Urinary bladder (tissue), 4 donors: ENCODE results near the gene CSNK2A3. TPM values are rescaled to one million over a fixed set of nuclear protein-coding genes. Genes with fewer than 3 reads are reported as not detected.
"Not testable (repeated sequence)": the region's sequence is repeated elsewhere in the genome, so short reads cannot be mapped to it uniquely, and the experiment has no call there.

ENCODE experiments used
- DNase-seq: peaks from one replicate; pipeline ENCODE4 v3.0.0-alpha.2; 2015; ENCODE audit errors: extremely low spot score
- H3K27ac ChIP-seq: one replicate; pipeline ENCODE4 v1.5.1; 2013; ENCODE audit warnings: low read depth, mild to moderate bottlenecking, moderate library complexity
- H3K36me3 ChIP-seq: one replicate; pipeline ENCODE4 v1.6.1; 2013; ENCODE audit warnings: mild to moderate bottlenecking, moderate library complexity; ENCODE audit not compliant: insufficient read depth
- H3K4me1 ChIP-seq: one replicate; pipeline ENCODE4 v1.6.1; 2013; ENCODE audit warnings: mild to moderate bottlenecking, moderate library complexity; ENCODE audit not compliant: insufficient read depth
- H3K4me3 ChIP-seq: one replicate; pipeline ENCODE4 v1.5.1; 2013; ENCODE audit warnings: low read depth, low read length
- WGBS: extraction: QIAGEN DNeasy Blood & Tissue Kit; methylation state at CpG from one replicate; pipeline ENCODE4 v1.1.7; 2013; 5-methylcytosine and 5-hydroxymethylcytosine counted together
- polyA plus RNA-seq: library from polyadenylated mRNA; stranded (reverse); fragments of 200-250 nt; gene quantifications from one replicate; pipeline ENCODE4 v1.2.3, GENCODE V29; 2013
- total RNA-seq: library from RNA; depleted of rRNA; stranded (reverse); fragments of >200 nt; gene quantifications from one replicate; pipeline ENCODE4 v1.2.3, GENCODE V29; 2014
- donor health status: healthy with polysubstance abuse.
- donor health status: healthy.

CSNK2A3 gene
- total and polyA plus RNA-seq, 2 donors = 1.6 to 2.4 TPM

- Histone ChIP-seq H3K4me1 (no peaks in the 10 kb centered on the region), H3K4me3 (no peak overlapping the region), H3K36me3 (no peaks in the 10 kb centered on the region), H3K27ac (no peak overlapping the region)
- no peak for DNase-seq
- 80% methylated on average over 6 of the region's 6 CpGs for WGBS
Measured at GRCh38 chr11:11370962-11371303, 17.9 kb upstream of the CSNK2A3 start.

GRCh38 chr11:11370255-11370961, 17.4 kb upstream of the CSNK2A3 start:
- Histone ChIP-seq H3K36me3 (no peaks in the 10 kb centered on the region), H3K4me3 (no peak overlapping the region), H3K27ac (no peak overlapping the region), H3K4me1 (no peaks in the 10 kb centered on the region)
- DNase-seq = no peak
- WGBS = 74% methylated on average over 8 of the region's 8 CpGs

- DNase-seq = no peak
- no peaks in the 10 kb centered on the region for H3K4me1 ChIP-seq
- WGBS = 96% methylated on average over 1 of the region's 1 CpG
- no peak overlapping the region for H3K27ac ChIP-seq
- H3K36me3 ChIP-seq = no peaks in the 10 kb centered on the region
- no peak overlapping the region for H3K4me3 ChIP-seq
Measured at GRCh38 chr11:11366793-11367192, 13.7 kb upstream of the CSNK2A3 start.

- Histone ChIP-seq H3K4me3 (no peak overlapping the region), H3K27ac (no peak overlapping the region), H3K4me1 (no peaks in the 10 kb centered on the region), H3K36me3 (no peaks in the 10 kb centered on the region)
- no peak for DNase-seq
Measured at GRCh38 chr11:11363674-11364073, 10.6 kb upstream of the CSNK2A3 start.

GRCh38 chr11:11359611-11360010, 6.6 kb upstream of the CSNK2A3 start:
- WGBS = 86% methylated on average over 3 of the region's 3 CpGs
- Histone ChIP-seq H3K27ac (no peak overlapping the region), H3K4me1 (no peaks in the 10 kb centered on the region), H3K36me3 (no peaks in the 10 kb centered on the region), H3K4me3 (no peak overlapping the region)
- no peak for DNase-seq

GRCh38 chr11:11356842-11357241, 3.8 kb upstream of the CSNK2A3 start:
- no peaks in the 10 kb centered on the region for H3K36me3 ChIP-seq
- H3K4me3 ChIP-seq = no peak overlapping the region
- no peaks in the 10 kb centered on the region for H3K4me1 ChIP-seq
- H3K27ac ChIP-seq = no peak overlapping the region
- no peak for DNase-seq
- WGBS = 89% methylated on average over 9 of the region's 9 CpGs

- WGBS = 84% methylated on average over 8 of the region's 10 CpGs
- H3K36me3 ChIP-seq, H3K4me1 ChIP-seq, H3K4me3 ChIP-seq, DNase-seq, H3K27ac ChIP-seq: not testable (repeated sequence)
Measured at GRCh38 chr11:11351851-11352250, 1.2 kb downstream of the CSNK2A3 start.

- 93% methylated on average over 4 of the region's 4 CpGs for WGBS
- no peak overlapping the region for H3K4me3 ChIP-seq
Measured at GRCh38 chr11:11351042-11351586, 1.9 kb downstream of the CSNK2A3 start.

GRCh38 chr11:11349870-11350337, 3.1 kb downstream of the CSNK2A3 start:
- no peaks in the 10 kb centered on the region for H3K4me1 ChIP-seq
- peak; percentile 78 for DNase-seq
- WGBS = 23% methylated on average over 1 of the region's 1 CpG
- H3K36me3 ChIP-seq = no peaks in the 10 kb centered on the region
- no peak overlapping the region for H3K27ac ChIP-seq
- no peak overlapping the region for H3K4me3 ChIP-seq

More at GRCh38 chr11:11351042-11351586, 1.9 kb downstream of the CSNK2A3 start:
- DNase-seq = no peak
- H3K36me3 ChIP-seq = no peaks in the 10 kb centered on the region
- no peaks in the 10 kb centered on the region for H3K4me1 ChIP-seq
- H3K27ac ChIP-seq = no peak overlapping the region

GRCh38 chr11:11349106-11349825, 3.8 kb downstream of the CSNK2A3 start:
- H3K4me3 ChIP-seq = no peak overlapping the region
- no peaks in the 10 kb centered on the region for H3K36me3 ChIP-seq
- H3K4me1 ChIP-seq = no peaks in the 10 kb centered on the region
- H3K27ac ChIP-seq = no peak overlapping the region
- peak; percentile 71 for DNase-seq
- 30% methylated on average over 12 of the region's 12 CpGs for WGBS

GRCh38 chr11:11348303-11348702, 4.7 kb downstream of the CSNK2A3 start:
- Histone ChIP-seq H3K36me3 (no peaks in the 10 kb centered on the region), H3K4me3 (no peak overlapping the region), H3K4me1 (no peaks in the 10 kb centered on the region), H3K27ac (no peak overlapping the region)
- 80% methylated on average over 5 of the region's 5 CpGs for WGBS
- no peak for DNase-seq

GRCh38 chr11:11347592-11347991, 5.5 kb downstream of the CSNK2A3 start:
- no peak overlapping the region for H3K4me3 ChIP-seq
- no peak overlapping the region for H3K27ac ChIP-seq
- 25% methylated on average over 7 of the region's 7 CpGs for WGBS
- H3K36me3 ChIP-seq = no peaks in the 10 kb centered on the region
- H3K4me1 ChIP-seq = no peaks in the 10 kb centered on the region
- peak; percentile 17 for DNase-seq

- DNase-seq = no peak
- H3K4me1 ChIP-seq = no peaks in the 10 kb centered on the region
- 88% methylated on average over 4 of the region's 4 CpGs for WGBS
- H3K36me3 ChIP-seq = no peaks in the 10 kb centered on the region
- H3K27ac ChIP-seq = no peak overlapping the region
- H3K4me3 ChIP-seq = no peak overlapping the region
Measured at GRCh38 chr11:11346303-11346702, 6.7 kb downstream of the CSNK2A3 start.

GRCh38 chr11:11345099-11345498, 8.0 kb downstream of the CSNK2A3 start:
- Histone ChIP-seq H3K27ac (no peak overlapping the region), H3K36me3 (no peaks in the 10 kb centered on the region), H3K4me3 (no peak overlapping the region), H3K4me1 (no peaks in the 10 kb centered on the region)
- DNase-seq = no peak
- 100% methylated on average over 1 of the region's 1 CpG for WGBS
